Measurements from ENCODE around the gene APBA1. TPM values are rescaled to one million over a fixed set of nuclear protein-coding genes. Genes with fewer than 3 reads are reported as not detected.

APBA1 gene
- total and polyA plus RNA-seq, 2 of the 4 experiments (the other 2 are of a cell fraction): 3.8 to 5.1 TPM

GRCh38 chr9:69425136-69425801 is 246.9 kb downstream of the APBA1 start:
- intact Hi-C loops (cut with micrococcal nuclease) (loop anchor here (10.0 kb wide), 1 partner anchor 690 kb away; no protein-coding TSS in a partner anchor), in situ Hi-C loops (cut with MboI; ENCODE audit: low sequenced_read_pairs) (loop anchor here (10.0 kb wide), 1 partner anchor 800 kb away; no protein-coding TSS in a partner anchor), dilution Hi-C loops (cut with HindIII; ENCODE audit: low sequenced_read_pairs, unreplicated experiment) (no loop called here)
- no peak overlapping the region for H2BK20ac ChIP-seq (ENCODE audit: low read depth, low read length)
- WGBS, 2 experiments (ENCODE audit: extremely low coverage in 2 of 2, insufficient read length in 1 of 2): 96% methylated on average over 8 of the region's 17 CpGs; no CpG with 5 or more reads in 1 of the 2 experiments
- H3K4ac ChIP-seq (ENCODE audit: low read depth, low read length): no peak overlapping the region
- H3K18ac ChIP-seq (ENCODE audit: low read depth, low read length): no peak overlapping the region
- no peak overlapping the region for H4K91ac ChIP-seq (ENCODE audit: insufficient read depth, low read depth, low read length)
- no peak overlapping the region for H3K27ac ChIP-seq (ENCODE audit: insufficient read depth, low read length)
- H3K4me3 ChIP-seq (ENCODE audit: insufficient read depth, low read depth, low read length): no peak overlapping the region
- H3K79me1 ChIP-seq (ENCODE audit: low read depth in 1 of 2, low read length in 2 of 2): no peaks in the 10 kb centered on the region
- no peak overlapping the region for H2AFZ ChIP-seq (replicated peaks; ENCODE audit: low read length, poor library complexity)
- no peaks in the 10 kb centered on the region for H3K36me3 ChIP-seq (ENCODE audit: control insufficient read depth, insufficient read depth, low read length)
- H4K8ac ChIP-seq (ENCODE audit: low read depth in 2 of 2, low read length in 2 of 2): no peak overlapping the region
- ChIA-PET CTCF (no interaction called here), POLR2A (ENCODE audit: unreplicated experiment) (no interaction called here)
- no peak overlapping the region for H2AK5ac ChIP-seq (ENCODE audit: low read depth, low read length)
- H3K4me1 ChIP-seq (ENCODE audit: control insufficient read depth, insufficient read depth, low read length): no peaks in the 10 kb centered on the region
- H3K14ac ChIP-seq (replicated peaks; ENCODE audit: low read depth, low read length): no peak overlapping the region
- TF ChIP-seq USF2 (IDR thresholded peaks at IDR 0.05; ENCODE audit: low read depth, low read length) (no peak), CHD1 (IDR thresholded peaks at IDR 0.05; ENCODE audit: low read depth, low read length) (no peak), ELK1 (IDR thresholded peaks at IDR 0.05; ENCODE audit: borderline replicate concordance, low read depth, low read length) (no peak), BHLHE40 (IDR thresholded peaks at IDR 0.05; ENCODE audit: low read depth, low read length) (no peak), MAFK (IDR thresholded peaks at IDR 0.05; ENCODE audit: low read depth, low read length) (no peak), MXI1 (IDR thresholded peaks at IDR 0.05; ENCODE audit: borderline replicate concordance, low read depth, low read length) (no peak), CEBPB (IDR thresholded peaks at IDR 0.05; ENCODE audit: low read depth, low read length) (no peak), FOS (IDR thresholded peaks at IDR 0.05; ENCODE audit: low read depth, low read length) (no peak), NFE2L2 (IDR thresholded peaks at IDR 0.05; ENCODE audit: low read depth, low read length) (no peak), CTCF (conservative IDR thresholded peaks at IDR 0.05; ENCODE audit: low read depth, low read length) (no peak)
- no peak for ATAC-seq (ENCODE audit: low read depth)
- H2AK9ac ChIP-seq (replicated peaks; ENCODE audit: low read depth, low read length, poor library complexity): no peak overlapping the region
- no peak overlapping the region for H3K4me2 ChIP-seq (ENCODE audit: low read depth, low read length)
- H3K9me1 ChIP-seq (ENCODE audit: insufficient read depth, low read length): no peaks in the 10 kb centered on the region
- no peak overlapping the region for H2BK15ac ChIP-seq (ENCODE audit: low read depth, low read length)
- no TSS peak for BruUV-seq (replicated peaks)
- no peak overlapping the region for H3K56ac ChIP-seq (ENCODE audit: extremely low read depth, insufficient read depth, low read length)
- H3K9ac ChIP-seq (ENCODE audit: low read depth, low read length): no peak overlapping the region
- no peak overlapping the region for H3K23ac ChIP-seq (ENCODE audit: low read depth, low read length)
- H2BK5ac ChIP-seq (ENCODE audit: low read depth, low read length, poor library complexity, severe bottlenecking): no peak overlapping the region
- no peak overlapping the region for H2BK120ac ChIP-seq (ENCODE audit: low read depth, low read length)
- H4K5ac ChIP-seq (ENCODE audit: low read depth, low read length): no peak overlapping the region
- DNase-seq: no peak
- no peaks in the 10 kb centered on the region for H4K20me1 ChIP-seq (ENCODE audit: insufficient read depth, low read length)
- H3K9me3 ChIP-seq (ENCODE audit: control insufficient read depth, insufficient read depth, low read length): no peaks in the 10 kb centered on the region
- H3K27me3 ChIP-seq (ENCODE audit: control insufficient read depth, insufficient read depth, low read length): no peaks in the 10 kb centered on the region; the same call in 1 of the 2 replicates

Measured in IMR-90 (cell line).